ENCODE results near the gene HSPA12B. TPM values are rescaled to one million over a fixed set of nuclear protein-coding genes. Genes with fewer than 3 reads are reported as not detected.
A peak's percentile ranks its signal among the peaks of the same experiment; 100 is the strongest.

Gene HSPA12B
- total RNA-seq, 1 experiment from 2014 or later, result 2.7 TPM

DNA sequence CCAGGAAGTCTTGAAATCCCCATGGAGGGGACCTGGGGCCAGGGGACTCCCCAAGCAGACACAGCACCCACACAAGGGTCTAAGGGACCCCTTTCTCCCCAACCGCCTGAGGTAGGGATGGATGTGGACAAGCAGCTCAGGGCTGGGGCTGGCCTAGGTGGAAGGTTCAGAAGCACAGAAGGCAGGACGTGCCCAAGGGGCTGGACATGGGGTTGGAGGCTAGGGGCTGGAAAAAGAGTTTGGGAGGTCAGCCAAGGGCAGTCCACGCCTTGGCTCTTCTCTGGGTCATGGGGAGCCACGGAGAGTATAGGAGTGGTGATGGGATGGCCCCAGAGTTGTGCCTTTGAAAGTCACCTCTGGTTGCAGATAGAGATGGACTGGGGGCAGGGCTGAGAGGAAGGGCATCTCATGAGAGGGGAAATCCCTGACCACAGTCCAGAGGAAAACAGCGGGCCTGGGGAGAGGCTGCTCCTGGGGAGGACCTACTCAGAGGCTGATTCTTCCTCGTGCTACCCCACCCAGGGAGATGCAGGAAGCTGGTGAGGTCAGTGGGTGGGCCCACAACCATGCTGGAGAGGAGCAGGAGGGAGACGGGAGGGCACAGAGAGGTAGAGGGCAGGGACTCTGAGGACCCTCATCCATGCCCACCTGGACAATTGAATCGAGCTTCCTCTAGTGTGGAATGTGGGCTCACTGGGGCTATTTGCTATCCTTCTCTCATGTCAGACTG, 2.5 kb upstream of the HSPA12B start:
- H2BK120ac ChIP-seq (ENCODE audit: low read depth, low read length, poor library complexity, severe bottlenecking), result no peak overlapping the region
- H3K9me3 Mint-ChIP-seq, result peaks cover 0 to under 1% of the 10 kb centered on the region in 2 experiments; a peak in 2 of 5 replicates
- no peaks in the 10 kb centered on the region for H3K36me3 Mint-ChIP-seq (ENCODE audit: insufficient read depth in 1 of 3, low read depth in 3 of 3)
- H3K14ac ChIP-seq (ENCODE audit: insufficient read depth, low read length), result no peak overlapping the region
- no peak overlapping the region for H3K18ac ChIP-seq (ENCODE audit: insufficient read length, low read depth, low read length)
- H3K9ac ChIP-seq (ENCODE audit: extremely low read depth, insufficient read length, low read length), result no peak overlapping the region
- TF ChIP-seq, protein P1, sequence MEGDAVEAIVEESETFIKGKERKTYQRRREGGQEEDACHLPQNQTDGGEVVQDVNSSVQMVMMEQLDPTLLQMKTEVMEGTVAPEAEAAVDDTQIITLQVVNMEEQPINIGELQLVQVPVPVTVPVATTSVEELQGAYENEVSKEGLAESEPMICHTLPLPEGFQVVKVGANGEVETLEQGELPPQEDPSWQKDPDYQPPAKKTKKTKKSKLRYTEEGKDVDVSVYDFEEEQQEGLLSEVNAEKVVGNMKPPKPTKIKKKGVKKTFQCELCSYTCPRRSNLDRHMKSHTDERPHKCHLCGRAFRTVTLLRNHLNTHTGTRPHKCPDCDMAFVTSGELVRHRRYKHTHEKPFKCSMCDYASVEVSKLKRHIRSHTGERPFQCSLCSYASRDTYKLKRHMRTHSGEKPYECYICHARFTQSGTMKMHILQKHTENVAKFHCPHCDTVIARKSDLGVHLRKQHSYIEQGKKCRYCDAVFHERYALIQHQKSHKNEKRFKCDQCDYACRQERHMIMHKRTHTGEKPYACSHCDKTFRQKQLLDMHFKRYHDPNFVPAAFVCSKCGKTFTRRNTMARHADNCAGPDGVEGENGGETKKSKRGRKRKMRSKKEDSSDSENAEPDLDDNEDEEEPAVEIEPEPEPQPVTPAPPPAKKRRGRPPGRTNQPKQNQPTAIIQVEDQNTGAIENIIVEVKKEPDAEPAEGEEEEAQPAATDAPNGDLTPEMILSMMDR (conservative IDR thresholded peaks at IDR 0.05), result no peak
- no peak overlapping the region for H2AK5ac ChIP-seq (ENCODE audit: insufficient read length, low read length)
- no peaks in the 10 kb centered on the region for H4K20me1 ChIP-seq (ENCODE audit: control insufficient read depth, insufficient read depth, insufficient read length)
- no peaks in the 10 kb centered on the region for H3K4me1 ChIP-seq (ENCODE audit: insufficient read depth, low read length)
- no peak overlapping the region for H3K4ac ChIP-seq (ENCODE audit: low read depth, low read length)
- no peaks in the 10 kb centered on the region for H3K9me3 ChIP-seq (ENCODE audit: control insufficient read depth, low read depth, low read length)
- H3K27me3 Mint-ChIP-seq (ENCODE audit: low read depth), result peaks cover 67% of the 10 kb centered on the region
- 0 out of 5 replicates have a peak overlapping the region, but pooled peaks of 1 of the 2 experiments have one; percentile 16 for H3K4me3 Mint-ChIP-seq
- no peak overlapping the region for H2BK5ac ChIP-seq (ENCODE audit: insufficient read length, low read length)
- H2AFZ ChIP-seq (ENCODE audit: low read length), result no peak overlapping the region
- H2BK20ac ChIP-seq (ENCODE audit: low read depth, low read length, poor library complexity, severe bottlenecking), result no peak overlapping the region
- no peak overlapping the region for H4K5ac ChIP-seq (ENCODE audit: insufficient read length, low read depth, low read length)
- H3K27me3 ChIP-seq (ENCODE audit: insufficient read depth, low read length), result no peaks in the 10 kb centered on the region; the same call in 1 of the 2 replicates
- H3K4me2 ChIP-seq (ENCODE audit: insufficient read depth, insufficient read length, low read length), result no peak overlapping the region
- H3K27ac Mint-ChIP-seq, result no peak overlapping the region
- no peaks in the 10 kb centered on the region for H3K23me2 ChIP-seq (ENCODE audit: insufficient read length, low read depth, low read length, poor library complexity, severe bottlenecking)
- H3K4me1 Mint-ChIP-seq, result peaks cover 5 to 25% of the 10 kb centered on the region in 2 experiments
- H4K91ac ChIP-seq (ENCODE audit: insufficient read length, low read depth, low read length), result no peak overlapping the region
- no peak overlapping the region for H3K56ac ChIP-seq (ENCODE audit: insufficient read length, low read depth, low read length)
- no peak overlapping the region for H2BK15ac ChIP-seq (ENCODE audit: low read depth, low read length)
- DNase-seq, result peak; percentile 18
- H3T11ph ChIP-seq (ENCODE audit: low read length), result no peak overlapping the region
- H2BK12ac ChIP-seq (ENCODE audit: insufficient read length, low read depth, low read length), result no peak overlapping the region
- no peak overlapping the region for H4K8ac ChIP-seq (replicated peaks; ENCODE audit: insufficient read length, low read depth, low read length)
- no peaks in the 10 kb centered on the region for H3K79me1 ChIP-seq (ENCODE audit: insufficient read depth, low read depth, low read length, poor library complexity, severe bottlenecking)
- no CpG with 5 or more reads among the region's 8 CpGs for WGBS (ENCODE audit: extremely low coverage, insufficient read length, low lambda C conversion rate)
- H3K23ac ChIP-seq (ENCODE audit: insufficient read length, low read depth, low read length), result no peak overlapping the region
- no peak overlapping the region for H3K27ac ChIP-seq (ENCODE audit: insufficient read length, low read depth, low read length)
- no peaks in the 10 kb centered on the region for H3K79me2 ChIP-seq (ENCODE audit: insufficient read depth, low read length)

Data from H9 (cell line).